OCI-LY3 (cell line): Measurements from ENCODE around the gene AOC3.
"Not testable (repeated sequence)": the region's sequence is repeated elsewhere in the genome, so short reads cannot be mapped to it uniquely, and the experiment has no call there.

Experiments
- H2AFZ ChIP-seq: fragments of 200-600, 300-600 bp; shearing (Covaris generic); 2 replicates; pipeline ENCODE4 v1.6.0; 2014; ENCODE audit warnings: antibody characterized with exemption, low read depth, low read length
- H3K27ac ChIP-seq: fragments of 200-600, 300-600 bp; sonication (generic); 2 replicates; pipeline ENCODE4 v1.5.1; 2014; ENCODE audit warnings: mild to moderate bottlenecking, low read length, moderate library complexity, mixed read lengths
- H3K27me3 ChIP-seq: fragments of 200-600, 300-600 bp; sonication (generic); 2 replicates; pipeline ENCODE4 v1.6.1; 2014; ENCODE audit warnings: low read depth, low read length, mixed read lengths
- H3K36me3 ChIP-seq: fragments of 200-600, 300-600 bp; sonication (generic); replicated peaks from 2 replicates; pipeline ENCODE3; 2014; ENCODE audit warnings: low read depth, low read length, mixed read lengths
- H3K4me1 ChIP-seq: fragments of 300-600, 200-600 bp; sonication (generic); 2 replicates; pipeline ENCODE4 v1.6.1; 2014; ENCODE audit warnings: low read length, mixed read lengths
- H3K4me2 ChIP-seq: fragments of 200-600, 300-600 bp; sonication (generic); 2 replicates; pipeline ENCODE4 v1.6.1; 2014; ENCODE audit warnings: low read length, mixed read lengths
- H3K4me3 ChIP-seq: fragments of 300-600, 200-600 bp; sonication (generic); 2 replicates; pipeline ENCODE4 v1.5.1; 2014; ENCODE audit warnings: antibody characterized with exemption, mild to moderate bottlenecking, low read length, moderate library complexity
- H3K79me2 ChIP-seq: fragments of 300-600, 200-600 bp; shearing (Covaris generic); 2 replicates; pipeline ENCODE4 v1.6.1; 2014; ENCODE audit warnings: mild to moderate bottlenecking, low read length, mixed read lengths
- H3K9ac ChIP-seq: fragments of 300-600, 200-600 bp; shearing (Covaris generic); 2 replicates; pipeline ENCODE4 v1.6.0; 2014; ENCODE audit warnings: mild to moderate bottlenecking, low read length, moderate library complexity
- H3K9me3 ChIP-seq: fragments of 200-600, 300-600 bp; shearing (Covaris generic); 2 replicates; pipeline ENCODE4 v1.6.1; 2014; ENCODE audit warnings: low read length, mixed read lengths; ENCODE audit not compliant: insufficient read depth
- H4K20me1 ChIP-seq: fragments of 200-600, 300-600 bp; sonication (generic); 2 replicates; pipeline ENCODE4 v1.6.1; 2016; ENCODE audit warnings: low read length, mixed read lengths; ENCODE audit not compliant: insufficient read depth
- EZH2phosphoT487 ChIP-seq: fragments of 200-600 bp; shearing (Covaris generic); IDR thresholded peaks from 2 replicates; pipeline ENCODE4 v1.6.1; 2018; ENCODE audit warnings: antibody characterized with exemption, mixed run types, low read depth
- TF ChIP-seq, protein P1 (sequence below): fragments of 200-600, 300-600 bp; sonication (generic); IDR thresholded peaks from 2 replicates; pipeline ENCODE4 v1.5.1; 2014; ENCODE audit warnings: antibody characterized with exemption, low read length, low read depth

The AOC3 gene

DNA sequence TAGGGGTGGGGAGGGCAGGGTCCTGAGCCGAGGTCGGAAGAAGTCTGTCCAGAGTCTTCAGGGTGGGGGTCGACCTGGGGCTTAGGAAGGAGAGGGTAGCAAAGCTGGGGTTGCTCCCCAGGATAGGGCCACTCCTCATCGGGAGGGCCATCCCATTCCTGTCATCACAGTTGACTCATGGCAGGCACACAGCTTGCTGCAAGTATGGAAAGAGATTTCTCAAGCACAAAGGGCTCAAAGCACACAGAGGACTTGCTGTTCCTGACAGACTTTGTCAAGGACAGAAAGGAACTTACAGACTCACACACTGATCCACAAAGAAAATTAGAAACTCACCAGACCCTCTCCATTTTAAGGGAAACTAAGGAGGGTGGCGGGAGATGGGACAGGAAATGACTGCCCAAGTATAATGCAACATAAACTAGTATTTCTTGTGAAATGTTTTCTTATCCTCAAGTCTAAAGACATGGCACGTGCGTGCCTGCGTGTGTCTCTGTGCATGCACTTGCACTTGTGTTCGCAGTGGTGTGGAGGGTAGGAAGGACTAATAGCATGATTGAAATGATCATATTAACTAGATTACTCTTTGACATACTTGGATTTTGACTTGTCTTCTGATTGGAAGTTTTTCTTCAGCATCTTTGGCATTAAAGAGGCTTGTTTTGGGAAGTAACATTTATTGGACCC is 4.3 kb upstream of the AOC3 start:
- H3K36me3 ChIP-seq: peaks cover 38% of the 10 kb centered on the region
- no peak overlapping the region for H3K9ac ChIP-seq
- no peaks in the 10 kb centered on the region for H3K27me3 ChIP-seq
- H3K4me1 ChIP-seq: no peaks in the 10 kb centered on the region
- no peak overlapping the region for H3K4me3 ChIP-seq
- no peak overlapping the region for H3K27ac ChIP-seq
- no peaks in the 10 kb centered on the region for H3K79me2 ChIP-seq
- H4K20me1 ChIP-seq: no peaks in the 10 kb centered on the region
- H3K4me2 ChIP-seq: no peak overlapping the region
- H3K9me3 ChIP-seq: no peaks in the 10 kb centered on the region
- H2AFZ ChIP-seq: no peak overlapping the region
- TF ChIP-seq EZH2phosphoT487: no peak
- TF ChIP-seq, protein P1, sequence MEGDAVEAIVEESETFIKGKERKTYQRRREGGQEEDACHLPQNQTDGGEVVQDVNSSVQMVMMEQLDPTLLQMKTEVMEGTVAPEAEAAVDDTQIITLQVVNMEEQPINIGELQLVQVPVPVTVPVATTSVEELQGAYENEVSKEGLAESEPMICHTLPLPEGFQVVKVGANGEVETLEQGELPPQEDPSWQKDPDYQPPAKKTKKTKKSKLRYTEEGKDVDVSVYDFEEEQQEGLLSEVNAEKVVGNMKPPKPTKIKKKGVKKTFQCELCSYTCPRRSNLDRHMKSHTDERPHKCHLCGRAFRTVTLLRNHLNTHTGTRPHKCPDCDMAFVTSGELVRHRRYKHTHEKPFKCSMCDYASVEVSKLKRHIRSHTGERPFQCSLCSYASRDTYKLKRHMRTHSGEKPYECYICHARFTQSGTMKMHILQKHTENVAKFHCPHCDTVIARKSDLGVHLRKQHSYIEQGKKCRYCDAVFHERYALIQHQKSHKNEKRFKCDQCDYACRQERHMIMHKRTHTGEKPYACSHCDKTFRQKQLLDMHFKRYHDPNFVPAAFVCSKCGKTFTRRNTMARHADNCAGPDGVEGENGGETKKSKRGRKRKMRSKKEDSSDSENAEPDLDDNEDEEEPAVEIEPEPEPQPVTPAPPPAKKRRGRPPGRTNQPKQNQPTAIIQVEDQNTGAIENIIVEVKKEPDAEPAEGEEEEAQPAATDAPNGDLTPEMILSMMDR: no peak

DNA sequence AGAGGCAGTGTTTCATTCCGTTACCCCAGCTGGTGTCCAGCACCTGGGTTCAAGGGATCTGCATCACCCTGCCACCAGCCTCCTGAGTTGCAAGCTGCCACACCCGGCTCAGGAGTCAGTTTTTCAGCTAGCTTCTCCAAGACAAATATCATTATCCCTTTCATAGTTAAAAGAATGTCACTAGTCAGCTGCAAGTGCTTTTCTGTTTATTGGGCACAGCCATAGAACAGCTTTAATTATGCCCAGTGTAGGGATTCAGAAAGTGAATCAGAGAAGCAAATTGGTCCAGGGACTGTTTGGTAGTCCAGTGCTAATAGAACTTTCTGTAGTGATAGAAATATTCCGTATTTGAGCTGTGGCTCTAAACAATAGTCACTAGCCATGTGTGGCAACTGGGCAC is 2.9 kb upstream of the AOC3 start:
- Histone ChIP-seq H3K4me3 (no peak overlapping the region), H2AFZ (no peak overlapping the region), H3K79me2 (no peaks in the 10 kb centered on the region), H3K9me3 (no peaks in the 10 kb centered on the region), H4K20me1 (no peaks in the 10 kb centered on the region), H3K36me3 (peaks cover 25% of the 10 kb centered on the region), H3K27ac (no peak overlapping the region), H3K4me2 (no peak overlapping the region), H3K9ac (no peak overlapping the region), H3K27me3 (no peaks in the 10 kb centered on the region), H3K4me1 (no peaks in the 10 kb centered on the region)
- TF ChIP-seq, protein P1: no peak
- no peak for TF ChIP-seq EZH2phosphoT487

DNA sequence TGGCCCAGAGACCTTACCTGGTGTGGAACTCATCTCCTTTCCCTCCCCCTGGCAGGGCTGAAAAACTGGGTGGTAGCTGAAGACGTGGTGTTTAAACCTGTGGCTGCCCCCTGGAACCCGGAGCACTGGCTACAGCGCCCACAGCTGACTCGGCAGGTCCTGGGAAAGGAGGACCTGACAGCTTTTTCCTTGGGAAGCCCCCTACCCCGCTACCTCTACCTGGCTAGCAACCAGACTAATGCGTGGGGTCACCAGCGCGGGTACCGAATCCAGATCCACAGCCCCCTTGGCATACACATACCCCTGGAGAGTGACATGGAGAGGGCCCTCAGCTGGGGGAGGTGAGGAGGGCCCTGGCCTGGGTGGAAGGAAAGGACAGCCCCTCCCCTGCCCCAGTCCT is 2.0 kb upstream of the AOC3 start:
- Histone ChIP-seq H3K36me3 (peaks cover 17% of the 10 kb centered on the region), H3K27me3 (no peaks in the 10 kb centered on the region), H3K9ac (no peak overlapping the region), H4K20me1 (no peaks in the 10 kb centered on the region), H3K4me2 (no peak overlapping the region), H3K4me3 (no peak overlapping the region), H3K27ac (no peak overlapping the region), H3K9me3 (no peaks in the 10 kb centered on the region), H3K4me1 (no peaks in the 10 kb centered on the region), H2AFZ (no peak overlapping the region), H3K79me2 (no peaks in the 10 kb centered on the region)
- no peak for TF ChIP-seq EZH2phosphoT487
- TF ChIP-seq, protein P1: no peak

DNA sequence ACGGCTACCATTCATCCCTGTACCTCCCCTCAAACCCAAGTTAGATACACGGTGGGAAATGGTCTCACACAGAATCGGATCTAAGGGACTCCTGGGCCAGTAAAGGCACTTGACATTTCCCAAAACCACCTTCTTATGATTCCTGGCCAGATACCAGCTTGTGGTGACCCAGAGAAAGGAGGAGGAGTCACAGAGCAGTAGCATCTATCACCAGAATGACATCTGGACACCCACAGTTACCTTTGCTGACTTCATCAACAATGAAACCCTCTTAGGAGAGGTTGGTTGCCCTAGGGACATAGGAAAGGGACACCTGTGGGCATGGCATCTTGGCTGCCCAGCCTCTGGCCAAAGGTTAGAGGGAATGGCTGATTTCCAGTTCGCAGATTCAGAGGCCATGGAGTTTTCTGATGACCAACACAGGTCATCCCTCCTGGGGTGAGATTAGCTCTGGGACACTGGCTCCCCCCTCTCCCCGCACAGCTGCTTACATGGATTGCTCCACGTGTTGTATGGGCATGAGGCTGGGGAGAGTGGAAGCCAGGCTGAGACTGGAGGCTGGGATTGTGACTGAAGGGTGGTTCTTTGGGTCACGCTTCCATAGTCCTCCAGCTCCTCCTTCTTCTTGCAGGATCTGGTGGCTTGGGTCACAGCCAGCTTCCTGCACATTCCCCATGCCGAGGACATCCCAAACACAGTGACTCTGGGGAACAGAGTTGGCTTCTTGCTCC is 1.4 kb upstream of the AOC3 start:
- no peak for TF ChIP-seq EZH2phosphoT487
- TF ChIP-seq, protein P1: no peak
- Histone ChIP-seq H3K27me3 (no peaks in the 10 kb centered on the region), H3K4me2 (no peak overlapping the region), H2AFZ (no peak overlapping the region), H3K9me3 (no peaks in the 10 kb centered on the region), H3K36me3 (peaks cover 12% of the 10 kb centered on the region), H3K9ac (no peak overlapping the region), H3K79me2 (no peaks in the 10 kb centered on the region), H4K20me1 (no peaks in the 10 kb centered on the region), H3K27ac (no peak overlapping the region), H3K4me3 (no peak overlapping the region), H3K4me1 (no peaks in the 10 kb centered on the region)

DNA sequence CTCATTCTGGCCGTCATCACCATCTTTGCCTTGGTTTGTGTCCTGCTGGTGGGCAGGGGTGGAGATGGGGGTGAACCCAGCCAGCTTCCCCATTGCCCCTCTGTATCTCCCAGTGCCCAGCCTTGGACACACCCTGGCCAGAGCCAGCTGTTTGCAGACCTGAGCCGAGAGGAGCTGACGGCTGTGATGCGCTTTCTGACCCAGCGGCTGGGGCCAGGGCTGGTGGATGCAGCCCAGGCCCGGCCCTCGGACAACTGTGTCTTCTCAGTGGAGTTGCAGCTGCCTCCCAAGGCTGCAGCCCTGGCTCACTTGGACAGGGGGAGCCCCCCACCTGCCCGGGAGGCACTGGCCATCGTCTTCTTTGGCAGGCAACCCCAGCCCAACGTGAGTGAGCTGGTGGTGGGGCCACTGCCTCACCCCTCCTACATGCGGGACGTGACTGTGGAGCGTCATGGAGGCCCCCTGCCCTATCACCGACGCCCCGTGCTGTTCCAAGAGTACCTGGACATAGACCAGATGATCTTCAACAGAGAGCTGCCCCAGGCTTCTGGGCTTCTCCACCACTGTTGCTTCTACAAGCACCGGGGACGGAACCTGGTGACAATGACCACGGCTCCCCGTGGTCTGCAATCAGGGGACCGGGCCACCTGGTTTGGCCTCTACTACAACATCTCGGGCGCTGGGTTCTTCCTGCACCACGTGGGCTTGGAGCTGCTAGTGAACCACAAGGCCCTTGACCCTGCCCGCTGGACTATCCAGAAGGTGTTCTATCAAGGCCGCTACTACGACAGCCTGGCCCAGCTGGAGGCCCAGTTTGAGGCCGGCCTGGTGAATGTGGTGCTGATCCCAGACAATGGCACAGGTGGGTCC is 607 bp downstream of the AOC3 start:
- H3K4me1 ChIP-seq, H3K9ac ChIP-seq, H4K20me1 ChIP-seq, H2AFZ ChIP-seq, H3K9me3 ChIP-seq, H3K27me3 ChIP-seq, H3K27ac ChIP-seq, H3K4me2 ChIP-seq, H3K79me2 ChIP-seq, H3K4me3 ChIP-seq, H3K36me3 ChIP-seq: not testable (repeated sequence)
